ENCODE measurements around the gene CFAP97.

- TF ChIP-seq EZH2 (IDR thresholded peaks at IDR 0.05; ENCODE audit: borderline replicate concordance, insufficient read depth, low read depth, low read length, poor library complexity, severe bottlenecking) (no peak), CTCF (IDR thresholded peaks at IDR 0.05) (no peak)
These were observed 3.7 kb upstream of the CFAP97 start for GRCh38 chr4:185207466-185207865.
